GM21423 (cell line): ENCODE measurements around the gene DKK3.

Experiments used
- ATAC-seq: cut with Tn5 transposase; IDR thresholded peaks from one replicate; pipeline ENCODE4 v1.9.1; 2021; ENCODE audit warnings: mild to moderate bottlenecking, moderate library complexity; ENCODE audit not compliant: unreplicated experiment

The DKK3 gene

DNA sequence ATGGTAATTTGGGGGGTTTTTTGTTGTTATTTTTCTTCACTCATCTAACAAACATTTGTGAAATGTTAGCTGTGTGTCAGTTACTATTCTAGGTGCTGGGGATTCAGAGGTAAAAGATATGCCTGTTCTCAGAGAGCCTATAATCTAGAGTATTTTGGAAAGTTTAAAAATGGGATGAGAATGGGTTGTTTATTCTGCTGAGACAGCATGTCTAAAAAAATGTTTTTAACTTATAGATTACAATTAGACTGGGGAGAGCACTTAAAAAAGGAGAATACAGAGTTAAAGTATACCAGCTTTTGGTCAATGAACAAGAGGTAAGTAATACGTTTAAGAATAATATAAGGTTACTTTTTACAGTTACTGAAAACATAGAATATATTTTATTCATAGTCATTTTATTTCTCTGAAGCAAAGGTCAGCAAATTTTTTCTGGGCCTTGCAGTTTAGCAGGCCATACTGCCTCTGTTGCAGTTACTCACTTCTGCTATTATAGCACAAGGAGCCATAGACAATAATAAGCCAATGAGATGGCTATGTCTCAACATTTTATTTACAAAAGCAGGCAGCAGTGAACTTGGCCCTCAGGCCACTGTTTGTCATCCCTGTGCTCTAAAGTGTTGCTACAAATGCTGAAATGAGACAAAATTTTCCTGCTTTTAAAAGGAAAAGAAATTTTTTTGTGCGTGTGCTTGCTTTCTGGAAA is 60.0 kb downstream of the DKK3 start:
- ATAC-seq: no peak

DNA sequence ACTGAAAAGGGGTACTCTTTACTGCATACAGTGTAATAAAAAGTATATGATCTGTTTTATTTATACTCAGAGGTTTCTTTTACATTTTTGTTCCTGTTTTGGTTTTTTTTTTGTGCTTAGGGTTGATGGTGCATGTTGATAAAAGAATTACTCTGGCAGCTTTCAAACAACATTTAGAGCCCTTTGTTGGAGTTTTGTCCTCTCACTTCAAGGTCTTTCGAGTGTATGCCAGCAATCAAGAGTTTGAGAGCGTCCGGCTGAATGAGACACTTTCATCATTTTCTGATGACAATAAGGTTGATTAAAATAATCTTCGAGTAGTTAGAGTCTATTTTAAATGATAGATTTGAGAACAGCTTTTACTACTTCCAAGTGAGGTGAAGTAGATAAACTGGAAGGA is 60.6 kb downstream of the DKK3 start:
- ATAC-seq: no peak

DNA sequence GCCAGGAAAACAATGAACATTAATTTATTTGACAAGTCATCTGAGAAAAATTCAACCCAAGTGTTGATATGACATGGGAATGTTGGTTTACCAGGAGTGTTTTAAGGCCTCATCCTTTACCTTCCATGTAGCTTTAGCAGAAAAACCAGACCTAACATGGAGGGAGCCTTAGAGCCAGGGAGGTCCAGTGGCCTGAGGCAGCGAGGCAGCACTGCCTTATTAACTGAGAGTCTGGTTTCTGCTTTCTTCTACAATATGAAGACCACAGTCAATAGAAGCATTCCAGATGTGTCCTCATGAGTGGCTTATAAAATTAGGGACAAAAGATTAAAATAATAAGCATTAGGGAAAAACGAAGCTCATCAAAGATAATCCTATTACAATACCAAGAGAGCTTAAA is 61.5 kb downstream of the DKK3 start:
- no peak for ATAC-seq

DNA sequence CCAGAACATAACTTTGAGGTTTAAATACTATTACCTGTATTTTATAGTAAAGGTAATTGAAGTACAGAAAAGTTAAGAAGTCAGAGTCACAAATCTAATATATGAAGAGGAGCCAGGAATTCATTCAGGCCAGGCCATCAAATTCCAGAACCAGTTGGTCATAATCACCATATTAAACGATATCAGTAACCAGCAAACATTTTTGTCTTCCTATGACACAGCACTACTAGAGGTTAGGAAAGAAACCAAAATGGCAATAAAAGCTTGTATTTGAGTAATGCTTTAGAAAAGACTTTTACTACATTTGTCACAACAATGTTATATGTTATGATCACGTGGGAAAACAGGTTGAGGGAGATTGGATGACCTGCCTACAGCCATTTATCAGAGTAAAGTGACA is 62.2 kb downstream of the DKK3 start:
- ATAC-seq: no peak

DNA sequence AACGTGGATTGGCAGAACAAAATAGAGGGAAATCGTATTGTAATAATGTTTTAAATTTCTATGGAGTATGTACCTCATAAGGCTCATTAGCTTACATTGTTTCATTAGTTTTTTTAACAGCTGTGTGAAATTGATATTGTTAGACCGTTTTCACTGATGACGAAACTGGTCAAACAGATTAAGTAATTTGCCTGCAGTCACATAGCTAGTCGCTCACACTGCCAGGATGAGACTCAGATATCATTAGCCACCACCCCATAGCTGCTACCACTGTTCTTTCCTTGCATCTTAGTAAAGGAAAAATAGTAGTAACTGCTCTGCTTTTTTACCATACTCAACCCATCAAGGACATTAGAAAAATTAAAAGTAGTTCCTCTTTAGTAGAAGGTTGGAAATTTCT is 64.0 kb downstream of the DKK3 start:
- ATAC-seq: no peak

DNA sequence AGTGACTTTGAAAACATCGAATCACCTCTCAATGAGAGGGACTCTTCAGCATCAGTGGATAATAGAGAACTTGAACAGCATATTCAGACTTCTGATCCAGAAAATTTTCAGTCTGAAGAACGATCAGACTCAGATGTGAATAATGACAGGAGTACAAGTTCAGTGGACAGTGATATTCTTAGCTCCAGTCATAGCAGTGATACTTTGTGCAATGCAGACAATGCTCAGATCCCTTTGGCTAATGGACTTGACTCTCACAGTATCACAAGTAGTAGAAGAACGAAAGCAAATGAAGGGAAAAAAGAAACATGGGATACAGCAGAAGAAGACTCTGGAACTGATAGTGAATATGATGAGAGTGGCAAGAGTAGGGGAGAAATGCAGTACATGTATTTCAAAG is 65.8 kb downstream of the DKK3 start:
- ATAC-seq: no peak

DNA sequence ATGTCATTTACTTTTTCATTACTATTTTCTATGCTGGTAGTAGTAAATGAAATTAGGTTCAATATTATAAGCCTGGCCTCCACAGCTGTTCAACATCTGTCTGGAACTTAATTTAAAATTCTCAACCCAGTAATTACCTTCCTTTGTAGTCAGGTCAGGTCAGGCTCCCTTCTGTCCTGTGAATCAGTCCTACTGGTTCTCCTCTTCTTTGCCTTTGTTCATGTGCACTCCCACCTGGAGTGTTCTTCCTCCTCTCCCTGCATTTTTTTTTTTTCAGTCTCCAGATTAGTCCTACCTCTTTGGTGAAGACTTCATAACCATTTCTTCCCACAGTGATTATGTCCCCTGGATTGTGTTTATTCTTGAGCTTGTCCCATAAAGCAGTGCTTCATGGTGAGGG is 67.9 kb downstream of the DKK3 start:
- ATAC-seq: no peak

DNA sequence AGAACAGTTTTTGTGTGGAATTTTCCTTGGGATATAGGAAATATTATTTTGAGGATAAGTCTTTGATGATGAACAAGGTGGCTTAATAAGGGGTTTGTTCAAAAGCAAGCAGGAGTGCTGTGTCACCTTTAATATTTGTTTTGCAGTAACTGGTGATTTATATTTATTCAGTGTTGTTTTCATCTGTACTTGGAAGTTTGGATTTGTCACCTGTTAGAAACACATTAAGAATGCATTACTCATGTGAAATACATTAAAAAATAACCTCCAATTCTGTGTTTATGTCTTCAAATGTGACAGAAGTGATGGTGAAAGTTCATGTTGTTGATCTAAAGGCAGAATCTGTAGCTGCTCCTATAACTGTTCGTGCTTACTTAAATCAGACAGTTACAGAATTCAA is 70.5 kb downstream of the DKK3 start:
- no peak for ATAC-seq

DNA sequence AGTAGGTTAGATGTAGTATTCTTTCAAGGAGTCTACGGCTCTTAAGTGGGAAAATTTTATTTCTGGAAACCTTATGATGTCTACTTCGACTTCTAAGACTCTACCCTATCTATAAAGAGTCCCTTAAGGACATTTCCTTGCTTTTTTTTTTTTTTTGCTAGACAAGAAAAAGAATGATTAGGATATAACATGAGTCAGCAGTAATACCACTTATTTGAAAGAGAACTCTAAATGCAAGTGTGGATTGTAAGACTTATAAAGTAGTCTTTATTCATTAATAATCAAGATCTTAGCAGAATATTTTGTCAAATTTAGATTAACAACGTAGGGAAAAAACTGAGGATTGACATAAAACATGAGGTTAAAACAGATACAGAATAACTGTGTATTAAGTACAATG is 71.0 kb downstream of the DKK3 start:
- ATAC-seq: no peak

DNA sequence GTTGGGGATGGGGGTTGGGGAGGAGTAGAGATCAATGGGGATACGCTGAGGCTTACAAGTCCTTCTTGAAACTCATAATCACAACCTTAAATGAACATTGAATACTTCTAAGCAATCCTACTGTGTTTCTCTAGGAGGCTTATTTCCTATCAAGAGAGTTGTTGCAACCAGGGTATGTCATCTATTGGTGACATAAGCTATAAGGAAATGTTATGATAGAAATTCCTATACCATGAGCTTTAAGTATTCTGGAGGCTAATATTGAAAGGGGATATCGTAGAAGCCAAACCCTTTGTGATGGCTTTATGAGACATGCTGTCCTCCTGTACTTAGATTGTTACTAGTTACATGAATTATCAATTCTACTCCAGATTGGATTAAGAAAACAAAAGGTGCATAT is 72.9 kb downstream of the DKK3 start:
- no peak for ATAC-seq

DNA sequence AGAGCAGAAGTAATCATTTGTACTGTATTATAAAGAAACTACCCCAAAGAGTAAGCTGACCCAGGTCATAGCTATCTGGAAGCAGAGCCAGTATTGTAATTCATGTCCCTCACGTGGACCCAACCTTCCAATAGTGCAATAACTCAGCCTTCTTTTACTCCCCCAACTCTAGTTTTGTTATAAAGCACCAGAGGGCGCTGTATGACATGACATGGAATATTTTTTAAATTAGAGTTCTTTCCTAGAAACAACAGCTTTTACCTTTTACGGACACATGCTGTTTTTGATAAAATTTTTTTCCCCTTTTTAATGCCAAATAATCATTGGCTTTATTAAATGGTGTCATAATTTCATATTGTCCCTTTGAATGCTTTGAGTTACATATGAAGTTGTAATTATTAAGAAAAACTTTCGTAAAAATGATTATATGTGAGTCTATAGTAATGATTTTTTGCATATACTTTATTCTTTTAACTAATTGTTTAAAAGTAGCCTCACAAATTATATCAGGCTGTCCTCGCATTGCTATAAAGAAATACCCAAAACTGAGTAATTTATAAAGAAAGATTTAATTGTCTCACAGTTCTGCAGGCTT is 76.9 kb downstream of the DKK3 start:
- no peak for ATAC-seq

DNA sequence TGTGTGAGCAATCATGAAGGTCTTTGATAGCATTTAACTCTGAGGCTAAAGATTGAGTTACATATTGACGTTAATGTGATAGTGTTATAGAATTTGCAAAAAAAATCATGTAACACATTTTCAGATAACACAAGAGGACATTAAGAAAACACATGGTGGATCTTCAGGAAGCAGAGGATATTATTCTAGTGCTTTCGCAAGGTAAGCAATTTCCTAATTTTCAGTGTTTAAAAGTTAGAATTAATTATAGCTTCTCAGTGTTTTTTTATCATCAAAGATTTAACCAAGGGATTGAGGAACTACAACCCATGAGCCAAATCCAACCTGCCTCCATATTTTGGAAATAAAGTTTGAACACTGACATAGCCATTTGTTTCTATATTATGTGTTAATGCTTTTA is 78.5 kb downstream of the DKK3 start:
- no peak for ATAC-seq

DNA sequence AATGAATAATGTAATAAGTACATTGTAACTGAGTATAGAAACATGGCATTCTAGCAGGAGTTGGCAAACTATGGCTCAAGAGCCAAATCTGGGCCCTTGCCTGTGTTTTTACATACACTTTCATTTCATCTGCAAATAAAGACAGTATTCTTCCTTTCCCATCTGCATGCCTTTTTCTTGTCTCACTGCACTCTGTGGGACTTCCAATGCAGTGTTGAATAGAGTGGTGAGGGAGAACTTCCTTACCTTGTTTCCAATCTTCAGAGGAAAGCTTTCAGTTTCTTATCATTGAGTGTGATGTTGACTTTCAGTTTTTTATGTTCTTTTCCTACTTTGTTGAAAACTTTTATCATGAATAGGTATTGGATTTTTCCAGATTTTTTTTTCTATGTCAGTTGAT is 84.6 kb downstream of the DKK3 start:
- ATAC-seq: no peak

DNA sequence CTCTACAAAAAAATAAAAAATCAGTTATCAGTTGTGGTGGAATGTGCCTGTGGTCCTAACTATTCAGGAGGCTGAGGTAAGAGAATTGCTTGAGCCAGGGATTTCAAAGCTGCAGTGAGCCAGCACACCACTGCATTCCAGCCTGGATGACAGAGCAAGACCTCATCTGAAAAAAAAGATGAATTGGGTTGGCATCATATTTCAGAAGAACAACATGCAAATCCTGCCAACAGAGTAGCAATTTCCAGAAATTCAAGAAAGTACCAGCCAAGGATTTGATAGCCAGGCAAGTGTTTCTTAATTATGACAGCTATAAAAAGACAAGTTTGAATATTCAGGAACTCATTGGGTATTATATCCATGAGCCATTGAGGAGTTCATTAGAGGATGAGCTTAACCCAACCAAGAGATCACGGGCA is 91.4 kb downstream of the DKK3 start:
- no peak for ATAC-seq

DNA sequence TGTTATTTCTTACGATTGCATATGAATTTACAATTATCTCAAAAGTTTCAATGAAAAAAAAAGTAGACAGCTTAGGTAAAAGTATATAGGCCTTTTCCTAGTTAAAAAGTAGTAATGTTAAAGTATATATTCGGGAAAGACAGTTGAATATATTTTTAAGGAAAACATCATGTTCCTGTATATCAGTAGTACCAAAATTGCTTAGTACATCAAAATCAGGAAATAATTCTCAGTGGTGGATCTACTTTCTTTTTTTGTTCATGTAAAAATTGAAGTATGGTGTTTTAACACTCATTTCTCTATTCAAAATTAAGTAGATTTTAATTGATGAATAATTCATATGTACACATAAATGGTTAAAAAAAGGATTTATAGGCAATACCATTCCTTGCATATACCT is 92.8 kb downstream of the DKK3 start:
- ATAC-seq: no peak

DNA sequence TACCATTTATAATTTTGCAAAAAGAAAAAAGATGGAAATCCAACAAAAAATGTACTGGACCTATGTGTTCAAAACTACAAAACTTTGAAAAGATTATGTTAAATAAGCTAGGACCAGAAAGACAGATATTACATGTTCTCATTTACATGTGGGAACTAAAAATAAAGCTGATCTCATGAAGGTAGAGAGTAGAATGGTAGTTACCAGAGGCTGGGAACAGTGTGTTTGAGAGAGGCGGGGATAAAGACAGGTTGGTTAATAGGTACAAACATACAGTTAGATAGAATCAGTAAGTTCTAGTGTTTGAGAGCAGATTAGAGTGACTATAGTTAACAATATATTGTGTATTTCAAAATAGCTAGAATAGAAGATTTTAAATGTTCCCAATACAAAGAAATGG is 95.0 kb downstream of the DKK3 start:
- ATAC-seq: no peak
